Ascending aorta (tissue), 2 donors: ENCODE results near the gene DTX4. TPM values are rescaled to one million over a fixed set of nuclear protein-coding genes. Genes with fewer than 3 reads are reported as not detected.

ENCODE experiments used
- DNase-seq, 2 donors: peaks; one replicate each; pipeline ENCODE4 v3.0.0-alpha.2; 2019; ENCODE audit warnings: low spot score in 2 of 2
- H3K27ac ChIP-seq, 2 donors: fragments of 200-600 bp; sonication (generic); one replicate each; pipeline ENCODE4 v1.5.1; 2016 to 2017; ENCODE audit warnings: mild to moderate bottlenecking in 1 of 2
- H3K27me3 ChIP-seq: fragments of 200-600 bp; sonication (generic); one replicate; pipeline ENCODE4 v1.5.1; 2017
- H3K36me3 ChIP-seq, 2 donors: fragments of 200-600 bp; sonication (generic); one replicate each; pipeline ENCODE4 v1.5.1; 2016
- H3K4me1 ChIP-seq, 2 donors: fragments of 200-600 bp; sonication (generic); one replicate each; pipeline ENCODE4 v1.5.1; 2016 to 2017; ENCODE audit warnings: mild to moderate bottlenecking in 1 of 2
- H3K4me3 ChIP-seq, 2 donors: fragments of 200-600 bp; sonication (generic); one replicate each; pipeline ENCODE4 v1.5.1; 2016 to 2017; ENCODE audit warnings: mild to moderate bottlenecking in 1 of 2
- H3K9me3 ChIP-seq, 2 donors: fragments of 200-600 bp; sonication (generic); one replicate each; pipeline ENCODE4 v1.5.1; 2016
- CTCF ChIP-seq, 3 experiments: fragments of 200-600 bp in 2 of 3; fragments of 450-650 bp in 1 of 3; sonication (generic) in 2 of 3; IDR thresholded peaks; one replicate each; pipeline ENCODE4 v1.5.1; 2016 to 2019; ENCODE audit warnings: antibody characterized with exemption in 3 of 3, mild to moderate bottlenecking in 1 of 3, moderate library complexity in 1 of 3
- intact Hi-C: fragments of 100-400 bp; cut with DNase I; formaldehyde crosslinking; loops from one replicate; pipeline ENCODE4 v1.15.1; 2023
- total RNA-seq: library from RNA; depleted of rRNA; stranded (reverse); fragments of >200 nt; gene quantifications from one replicate; pipeline ENCODE4 v1.1.0, GENCODE V29; 2016

The DTX4 gene
- total RNA-seq, 1 donor from 2014 or later: 9.6 TPM

- H3K27me3 ChIP-seq: no peaks in the 10 kb centered on the region
- DNase-seq: peak; percentile 56 to 91
- peak overlapping the region; percentile 95 to 96 for H3K27ac ChIP-seq
- H3K36me3 ChIP-seq: no peaks in the 10 kb centered on the region
- intact Hi-C loops: loop anchor here (5.0 to 10.0 kb wide), 4 partner anchors 410 to 1717 kb away; partner anchors contain the start of genes LPXN, OSBP, SLC43A3 and ZFP91
- TF ChIP-seq CTCF (IDR thresholded peaks at IDR 0.05): no peak
- no peaks in the 10 kb centered on the region for H3K9me3 ChIP-seq
- peak overlapping the region; percentile 56 to 79 for H3K4me3 ChIP-seq
- peaks cover 0 to 9% of the 10 kb centered on the region in 2 donors for H3K4me1 ChIP-seq
Measured at GRCh38 chr11:59144579-59145345, 27.2 kb upstream of the DTX4 start.

GRCh38 chr11:59145534-59145933 is 26.4 kb upstream of the DTX4 start:
- intact Hi-C loops: loop anchor here (10.0 kb wide), 2 partner anchors 409 to 469 kb away; partner anchors contain the start of gene OSBP
- TF ChIP-seq CTCF (IDR thresholded peaks at IDR 0.05): no peak
- no peak for DNase-seq
- H3K27me3 ChIP-seq: no peaks in the 10 kb centered on the region
- H3K9me3 ChIP-seq: no peaks in the 10 kb centered on the region
- peaks cover 0 to 9% of the 10 kb centered on the region in 2 donors for H3K4me1 ChIP-seq
- no peak overlapping the region for H3K4me3 ChIP-seq
- H3K36me3 ChIP-seq: peaks cover 0 to 4% of the 10 kb centered on the region in 2 donors
- H3K27ac ChIP-seq: peak overlapping the region in 1 of 2 donors; percentile 95

- H3K27ac ChIP-seq: no peak overlapping the region
Measured at GRCh38 chr11:59151761-59152160, 20.2 kb upstream of the DTX4 start.

GRCh38 chr11:59152312-59152951 is 19.5 kb upstream of the DTX4 start:
- H3K9me3 ChIP-seq: no peaks in the 10 kb centered on the region
- intact Hi-C loops: no loop called here
- H3K27ac ChIP-seq: no peak overlapping the region
- DNase-seq: no peak
- peaks cover 0 to 4% of the 10 kb centered on the region in 2 donors for H3K36me3 ChIP-seq
- H3K4me3 ChIP-seq: no peak overlapping the region
- no peaks in the 10 kb centered on the region for H3K4me1 ChIP-seq
- no peaks in the 10 kb centered on the region for H3K27me3 ChIP-seq
- no peak for TF ChIP-seq CTCF (IDR thresholded peaks at IDR 0.05)

More at GRCh38 chr11:59151761-59152160, 20.2 kb upstream of the DTX4 start:
- TF ChIP-seq CTCF (IDR thresholded peaks at IDR 0.05): no peak
- no peak overlapping the region for H3K4me3 ChIP-seq
- no peaks in the 10 kb centered on the region for H3K9me3 ChIP-seq
- H3K27me3 ChIP-seq: no peaks in the 10 kb centered on the region
- H3K36me3 ChIP-seq: peaks cover 0 to 4% of the 10 kb centered on the region in 2 donors
- H3K4me1 ChIP-seq: no peaks in the 10 kb centered on the region
- intact Hi-C loops: no loop called here
- no peak for DNase-seq

GRCh38 chr11:59154610-59155009 is 17.3 kb upstream of the DTX4 start:
- Histone ChIP-seq H3K27ac (no peak overlapping the region), H3K27me3 (no peaks in the 10 kb centered on the region), H3K9me3 (no peaks in the 10 kb centered on the region), H3K36me3 (peaks cover 0 to 4% of the 10 kb centered on the region in 2 donors), H3K4me3 (no peak overlapping the region), H3K4me1 (no peaks in the 10 kb centered on the region)
- TF ChIP-seq CTCF (IDR thresholded peaks at IDR 0.05): no peak
- no peak for DNase-seq
- intact Hi-C loops: loop anchor here (5.0 kb wide), 3 partner anchors 57 to 502 kb away; no protein-coding TSS in a partner anchor
